GM23248 (cell line): ENCODE results near the gene AP2S1.

Source experiments
- EZH2 ChIP-seq: fragments of 200-600 bp; sonication (generic); IDR thresholded peaks from 2 replicates; pipeline ENCODE4 v1.6.1; 2018; ENCODE audit warnings: antibody characterized with exemption, mild to moderate bottlenecking; ENCODE audit not compliant: insufficient read depth, poor library complexity, severe bottlenecking
- EZH2phosphoT487 ChIP-seq: fragments of 200-600 bp; sonication (generic); IDR thresholded peaks from 2 replicates; pipeline ENCODE4 v1.6.1; 2018; ENCODE audit warnings: antibody characterized with exemption, moderate library complexity, mild to moderate bottlenecking, low read depth; ENCODE audit not compliant: insufficient read depth

DNA sequence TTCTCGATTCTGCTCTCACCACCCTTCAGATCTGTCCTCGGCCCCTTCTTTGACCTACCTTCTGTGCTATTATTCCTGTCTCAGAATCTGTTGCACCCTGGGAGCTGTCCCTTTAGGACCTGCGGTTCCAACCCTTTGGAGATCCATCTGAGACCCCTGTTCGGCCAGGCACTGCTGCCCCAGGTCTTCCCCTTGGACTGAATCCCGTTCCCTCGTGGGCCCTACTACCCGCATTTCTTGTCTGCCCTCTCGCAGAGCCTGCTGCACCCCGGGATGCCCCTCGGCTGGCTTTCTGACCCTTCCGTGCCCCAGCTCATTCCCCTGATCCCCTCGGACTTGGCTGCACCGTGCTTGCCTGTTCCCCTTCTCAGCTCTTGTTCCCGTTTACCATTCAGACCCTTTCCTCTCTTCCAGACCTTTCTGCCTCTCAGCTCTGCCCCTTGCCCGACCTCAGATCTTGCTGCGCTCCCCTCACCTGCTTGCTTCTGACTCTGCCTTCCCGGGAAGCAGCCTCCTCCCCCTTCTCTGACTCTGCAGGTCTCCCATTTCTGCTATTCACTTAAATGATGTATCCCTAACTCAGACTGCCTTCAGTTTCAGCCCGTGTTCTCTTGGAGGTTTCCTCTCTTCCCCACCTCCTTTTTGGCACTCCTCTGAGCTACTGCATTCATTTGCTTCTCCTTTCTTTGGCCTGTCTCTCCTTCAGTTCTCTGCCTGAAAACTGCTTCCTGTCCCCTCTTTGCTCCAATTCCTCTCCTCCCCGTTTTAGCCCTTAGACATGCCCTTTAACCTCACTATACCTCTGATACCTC is 11.3 kb upstream of the AP2S1 start:
- TF ChIP-seq EZH2 (no peak), EZH2phosphoT487 (no peak)
